ENCODE measurements around the gene NID1.

DNA sequence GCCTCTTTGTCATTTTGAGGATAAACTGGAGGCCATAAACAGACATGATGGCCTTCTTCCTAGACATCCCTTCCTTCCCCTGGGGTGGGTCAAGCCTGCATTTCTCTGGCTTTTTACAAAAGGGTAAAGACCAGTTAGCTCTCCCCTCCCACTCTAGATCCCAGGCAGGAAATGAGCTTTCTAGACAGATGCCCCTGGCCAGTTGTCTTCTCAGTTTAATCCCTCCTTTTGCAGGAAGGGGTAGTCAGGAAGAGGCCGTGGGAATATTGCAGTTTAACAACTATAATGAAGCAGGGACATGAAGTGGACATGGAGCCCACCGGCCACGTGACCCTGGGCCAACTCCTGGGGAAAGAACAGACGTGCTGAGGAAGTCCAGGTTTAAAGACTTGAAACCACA is 85.7 kb downstream of the NID1 start:
- TF ChIP-seq, protein P1, sequence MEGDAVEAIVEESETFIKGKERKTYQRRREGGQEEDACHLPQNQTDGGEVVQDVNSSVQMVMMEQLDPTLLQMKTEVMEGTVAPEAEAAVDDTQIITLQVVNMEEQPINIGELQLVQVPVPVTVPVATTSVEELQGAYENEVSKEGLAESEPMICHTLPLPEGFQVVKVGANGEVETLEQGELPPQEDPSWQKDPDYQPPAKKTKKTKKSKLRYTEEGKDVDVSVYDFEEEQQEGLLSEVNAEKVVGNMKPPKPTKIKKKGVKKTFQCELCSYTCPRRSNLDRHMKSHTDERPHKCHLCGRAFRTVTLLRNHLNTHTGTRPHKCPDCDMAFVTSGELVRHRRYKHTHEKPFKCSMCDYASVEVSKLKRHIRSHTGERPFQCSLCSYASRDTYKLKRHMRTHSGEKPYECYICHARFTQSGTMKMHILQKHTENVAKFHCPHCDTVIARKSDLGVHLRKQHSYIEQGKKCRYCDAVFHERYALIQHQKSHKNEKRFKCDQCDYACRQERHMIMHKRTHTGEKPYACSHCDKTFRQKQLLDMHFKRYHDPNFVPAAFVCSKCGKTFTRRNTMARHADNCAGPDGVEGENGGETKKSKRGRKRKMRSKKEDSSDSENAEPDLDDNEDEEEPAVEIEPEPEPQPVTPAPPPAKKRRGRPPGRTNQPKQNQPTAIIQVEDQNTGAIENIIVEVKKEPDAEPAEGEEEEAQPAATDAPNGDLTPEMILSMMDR (IDR thresholded peaks at IDR 0.05) = no peak
- TF ChIP-seq POLR2A (IDR thresholded peaks at IDR 0.05) = no peak
